Spleen (tissue), 13 donors: ENCODE results near the gene ZNF804B. TPM values are rescaled to one million over a fixed set of nuclear protein-coding genes. Genes with fewer than 3 reads are reported as not detected.

Experiments used
- DNase-seq: peaks from one replicate; pipeline ENCODE4 v3.0.0-alpha.2; 2020
- H3K27ac ChIP-seq, 8 donors: fragments of 200-600 bp; sonication (generic) in 7 of 8; 1 replicate in 4 of 8; 2 replicates in 4 of 8; pipeline versions ENCODE4 v1.5.0 to v1.8.0; 2016 to 2021; ENCODE audit warnings: inconsistent platforms in 4 of 8, mild to moderate bottlenecking in 4 of 8, moderate library complexity in 1 of 8
- H3K27me3 ChIP-seq, 7 donors: fragments of 200-600 bp; sonication (generic) in 6 of 7; replicated peaks in 1 of 7; 1 replicate in 4 of 7; 2 replicates in 3 of 7; pipeline versions ENCODE4 v1.5.0 to v1.8.0; 2016 to 2021; ENCODE audit warnings: inconsistent platforms in 3 of 7, mild to moderate bottlenecking in 1 of 7
- H3K36me3 ChIP-seq, 6 donors: fragments of 200-600 bp; sonication (generic) in 5 of 6; 1 replicate in 4 of 6; 2 replicates in 2 of 6; pipeline versions ENCODE4 v1.5.0 to v1.8.0; 2016 to 2021; ENCODE audit warnings: inconsistent platforms in 2 of 6
- H3K4me1 ChIP-seq, 6 donors: fragments of 200-600 bp; sonication (generic) in 5 of 6; 1 replicate in 3 of 6; 2 replicates in 3 of 6; pipeline versions ENCODE4 v1.5.0 to v1.8.0; 2016 to 2021; ENCODE audit warnings: inconsistent platforms in 3 of 6
- H3K4me3 ChIP-seq, 8 donors: fragments of 200-600 bp; sonication (generic) in 7 of 8; 1 replicate in 4 of 8; 2 replicates in 4 of 8; pipeline versions ENCODE4 v1.5.0 to v1.8.0; 2016 to 2021; ENCODE audit warnings: inconsistent platforms in 4 of 8, mild to moderate bottlenecking in 4 of 8, moderate library complexity in 2 of 8
- H3K9me3 ChIP-seq, 8 donors: fragments of 200-600 bp; sonication (generic) in 7 of 8; 1 replicate in 4 of 8; 2 replicates in 4 of 8; pipeline versions ENCODE4 v1.5.0 to v1.8.0; 2016 to 2021; ENCODE audit warnings: inconsistent platforms in 4 of 8
- POLR2A ChIP-seq, 3 donors: fragments of 450-650 bp; IDR thresholded peaks; one replicate each; pipeline ENCODE4 v1.5.1; 2017; ENCODE audit warnings: antibody characterized with exemption in 3 of 3, mild to moderate bottlenecking in 1 of 3
- POLR2AphosphoS5 ChIP-seq, 3 donors: sonication (generic); formaldehyde crosslinking; IDR thresholded peaks; one replicate each; pipeline ENCODE4 v1.5.1; 2017; ENCODE audit warnings: antibody characterized with exemption in 3 of 3
- WGBS, 5 donors: extraction: QIAGEN DNeasy Blood & Tissue Kit in 3 of 5; methylation state at CpG; one replicate each; pipeline versions ENCODE4 v1.1.5 to v1.1.7; 2013 to 2018; 5-methylcytosine and 5-hydroxymethylcytosine counted together
- intact Hi-C: fragments of 100-400 bp; cut with DNase I; formaldehyde crosslinking; loops from one replicate; pipeline ENCODE4 v1.15.0; 2023; ENCODE audit warnings: low total_unique reads
- long read RNA-seq, 2 donors: transcript quantifications; one replicate each; lab custom pipeline, GENCODE V29; 2026
- polyA plus RNA-seq, 3 donors: library from polyadenylated mRNA; stranded (reverse); fragments of 200-250 nt; gene quantifications; one replicate each; pipeline ENCODE4 v1.2.1, GENCODE V29; 2013
- total RNA-seq, 7 donors: library from RNA; depleted of rRNA in 3 of 7; stranded (reverse); fragments of >200 nt in 3 of 7; fragmentation: NEBNext Ultra II Directional in 4 of 7; extraction: Animal tissue kit (Norgen Biotek cat#: 25700) in 4 of 7; gene quantifications; one replicate each; pipeline versions ENCODE4 v1.1.0 to v1.2.1, GENCODE V29; 2016 to 2021
- TF ChIP-seq, protein P1 (sequence below), 11 experiments: fragments of 200-600 bp in 7 of 11; fragments of 450-650 bp in 4 of 11; sonication (generic) in 4 of 11; IDR thresholded peaks in 8 of 11; conservative IDR thresholded peaks in 3 of 11; 1 replicate in 7 of 11; 2 replicates in 4 of 11; pipeline versions ENCODE4 v1.4.0 to v1.8.0; 2016 to 2021; ENCODE audit warnings: antibody characterized with exemption in 11 of 11, inconsistent platforms in 4 of 11, mild to moderate bottlenecking in 1 of 11
- donor health status: healthy with polysubstance abuse.
- donor health status: DM: no; HTN: no; CAD: no; lungs with moderate emphysema.
- donor health status: DM: no; HTN: no; CAD: no.
- donor health status: Bipolar disorder and iron deficiency.
- donor health status: healthy.
- donor health status: DM: no; HTN: no; CAD: no.
- donor health status: DM: yes; HTN: yes; CAD: no.

The ZNF804B gene
- not detected for total RNA-seq
- polyA plus RNA-seq = not detected
- long read RNA-seq, donor 1 = 0 reads
- long read RNA-seq, donor 2 = 0 reads

GRCh38 chr7:88759230-88760135 is at the start of gene ZNF804B:
ZNF804B (plus strand) TSS chr7:88759700; CDS start chr7:88759977, 277 bp downstream.
- peaks cover 0 to 60% (median 38%) of the 10 kb centered on the region in 7 donors for H3K27me3 ChIP-seq
- WGBS, 5 donors = 3 to 7% (median 4%) methylated on average over 41 to 74 of the region's 74 CpGs
- TF ChIP-seq, protein P1, sequence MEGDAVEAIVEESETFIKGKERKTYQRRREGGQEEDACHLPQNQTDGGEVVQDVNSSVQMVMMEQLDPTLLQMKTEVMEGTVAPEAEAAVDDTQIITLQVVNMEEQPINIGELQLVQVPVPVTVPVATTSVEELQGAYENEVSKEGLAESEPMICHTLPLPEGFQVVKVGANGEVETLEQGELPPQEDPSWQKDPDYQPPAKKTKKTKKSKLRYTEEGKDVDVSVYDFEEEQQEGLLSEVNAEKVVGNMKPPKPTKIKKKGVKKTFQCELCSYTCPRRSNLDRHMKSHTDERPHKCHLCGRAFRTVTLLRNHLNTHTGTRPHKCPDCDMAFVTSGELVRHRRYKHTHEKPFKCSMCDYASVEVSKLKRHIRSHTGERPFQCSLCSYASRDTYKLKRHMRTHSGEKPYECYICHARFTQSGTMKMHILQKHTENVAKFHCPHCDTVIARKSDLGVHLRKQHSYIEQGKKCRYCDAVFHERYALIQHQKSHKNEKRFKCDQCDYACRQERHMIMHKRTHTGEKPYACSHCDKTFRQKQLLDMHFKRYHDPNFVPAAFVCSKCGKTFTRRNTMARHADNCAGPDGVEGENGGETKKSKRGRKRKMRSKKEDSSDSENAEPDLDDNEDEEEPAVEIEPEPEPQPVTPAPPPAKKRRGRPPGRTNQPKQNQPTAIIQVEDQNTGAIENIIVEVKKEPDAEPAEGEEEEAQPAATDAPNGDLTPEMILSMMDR (IDR thresholded peaks at IDR 0.05 in 8 of 11, conservative IDR thresholded peaks at IDR 0.05 in 3 of 11) = no peak
- TF ChIP-seq POLR2A (IDR thresholded peaks at IDR 0.05) = no peak
- TF ChIP-seq POLR2AphosphoS5 (IDR thresholded peaks at IDR 0.05) = no peak
- peaks cover 4 to 17% (median 9%) of the 10 kb centered on the region in 6 donors for H3K4me1 ChIP-seq
- peak; percentile 73 for DNase-seq
- H3K27ac ChIP-seq = no peak within 1 kb of the TSS
- H3K36me3 ChIP-seq = no peaks in the 10 kb centered on the region
- H3K4me3 ChIP-seq = peak within 1 kb of the TSS in 5 of 8 donors; percentile 1 to 51 (median 17)
- H3K9me3 ChIP-seq = no peaks in the 10 kb centered on the region
- intact Hi-C loops = no loop called here

DNA sequence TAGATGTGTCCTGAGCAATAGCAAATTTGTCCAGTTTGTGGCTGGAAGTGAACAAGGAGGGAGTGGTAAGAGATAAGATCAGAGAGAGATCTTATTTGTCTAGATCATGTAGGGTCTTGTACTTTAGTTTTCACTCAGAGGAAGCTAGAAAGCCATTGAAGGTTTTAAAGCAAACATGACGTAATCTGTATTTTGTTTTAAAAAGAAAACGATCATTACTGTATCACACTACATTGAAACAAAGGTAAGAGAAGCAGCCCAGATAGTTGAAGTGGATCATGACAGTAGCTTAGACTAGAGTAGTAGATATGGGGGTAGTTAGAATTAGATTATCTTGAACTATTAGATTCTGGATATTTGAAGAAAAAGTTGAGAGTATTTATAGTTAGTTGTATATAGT is 23.6 kb upstream of the ZNF804B start:
- no peak for DNase-seq
- intact Hi-C loops = no loop called here
- no peaks in the 10 kb centered on the region for H3K4me1 ChIP-seq
- no peak overlapping the region for H3K4me3 ChIP-seq
- TF ChIP-seq POLR2A (IDR thresholded peaks at IDR 0.05) (no peak), POLR2AphosphoS5 (IDR thresholded peaks at IDR 0.05) (no peak)
- TF ChIP-seq, protein P1 (IDR thresholded peaks at IDR 0.05 in 8 of 11, conservative IDR thresholded peaks at IDR 0.05 in 3 of 11) = no peak
- no peaks in the 10 kb centered on the region for H3K36me3 ChIP-seq
- no peak overlapping the region for H3K27ac ChIP-seq
- 64 to 93% (median 82%) methylated on average over 2 of the region's 2 CpGs for WGBS, 5 donors
- H3K27me3 ChIP-seq = no peaks in the 10 kb centered on the region
- no peaks in the 10 kb centered on the region for H3K9me3 ChIP-seq

DNA sequence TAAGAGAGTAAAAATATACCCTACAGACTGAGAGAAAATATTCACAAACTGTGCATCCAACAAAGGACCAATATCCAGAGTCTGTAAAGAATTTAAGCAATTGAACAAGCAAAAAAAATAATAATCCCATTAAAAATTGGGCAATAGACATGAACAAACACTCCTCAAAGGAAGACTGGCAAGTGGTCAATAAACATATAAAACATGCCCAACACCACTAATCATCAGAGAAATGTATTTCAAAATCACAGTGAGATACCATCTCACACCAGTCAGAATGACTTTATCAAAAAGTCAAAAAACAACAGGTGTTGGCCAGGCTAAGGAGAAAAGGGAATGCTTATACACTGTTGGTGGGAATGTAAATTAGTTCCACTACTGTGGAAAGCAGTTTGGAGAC is 21.9 kb upstream of the ZNF804B start:
- H3K4me3 ChIP-seq = no peak overlapping the region
- DNase-seq = no peak
- H3K27me3 ChIP-seq = no peaks in the 10 kb centered on the region
- intact Hi-C loops = no loop called here
- H3K4me1 ChIP-seq = no peaks in the 10 kb centered on the region
- no peaks in the 10 kb centered on the region for H3K36me3 ChIP-seq
- H3K27ac ChIP-seq = no peak overlapping the region
- H3K9me3 ChIP-seq = no peaks in the 10 kb centered on the region
- TF ChIP-seq POLR2AphosphoS5 (IDR thresholded peaks at IDR 0.05) (no peak), POLR2A (IDR thresholded peaks at IDR 0.05) (no peak)
- TF ChIP-seq, protein P1 (IDR thresholded peaks at IDR 0.05 in 8 of 11, conservative IDR thresholded peaks at IDR 0.05 in 3 of 11) = no peak

GRCh38 chr7:88746126-88746525 is 13.4 kb upstream of the ZNF804B start:
- WGBS, 5 donors = 51 to 72% (median 65%) methylated on average over 3 of the region's 3 CpGs
- Histone ChIP-seq H3K4me1 (no peaks in the 10 kb centered on the region), H3K36me3 (no peaks in the 10 kb centered on the region), H3K9me3 (peaks cover 0 to 5% (median 0%) of the 10 kb centered on the region in 8 donors), H3K27ac (no peak overlapping the region), H3K4me3 (no peak overlapping the region), H3K27me3 (no peaks in the 10 kb centered on the region)
- intact Hi-C loops = no loop called here
- TF ChIP-seq POLR2AphosphoS5 (IDR thresholded peaks at IDR 0.05) (no peak), POLR2A (IDR thresholded peaks at IDR 0.05) (no peak)
- TF ChIP-seq, protein P1 (IDR thresholded peaks at IDR 0.05 in 8 of 11, conservative IDR thresholded peaks at IDR 0.05 in 3 of 11) = no peak
- no peak for DNase-seq
